GM19238 (cell line): ENCODE data around the gene TAF13.
A peak's percentile ranks its signal among the peaks of the same experiment; 100 is the strongest.

Experiments
- DNase-seq: peaks from one replicate; pipeline ENCODE4 v3.0.0; 2011; ENCODE audit warnings: low spot score; ENCODE audit not compliant: insufficient read length

The TAF13 gene, protein sequence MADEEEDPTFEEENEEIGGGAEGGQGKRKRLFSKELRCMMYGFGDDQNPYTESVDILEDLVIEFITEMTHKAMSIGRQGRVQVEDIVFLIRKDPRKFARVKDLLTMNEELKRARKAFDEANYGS

DNA sequence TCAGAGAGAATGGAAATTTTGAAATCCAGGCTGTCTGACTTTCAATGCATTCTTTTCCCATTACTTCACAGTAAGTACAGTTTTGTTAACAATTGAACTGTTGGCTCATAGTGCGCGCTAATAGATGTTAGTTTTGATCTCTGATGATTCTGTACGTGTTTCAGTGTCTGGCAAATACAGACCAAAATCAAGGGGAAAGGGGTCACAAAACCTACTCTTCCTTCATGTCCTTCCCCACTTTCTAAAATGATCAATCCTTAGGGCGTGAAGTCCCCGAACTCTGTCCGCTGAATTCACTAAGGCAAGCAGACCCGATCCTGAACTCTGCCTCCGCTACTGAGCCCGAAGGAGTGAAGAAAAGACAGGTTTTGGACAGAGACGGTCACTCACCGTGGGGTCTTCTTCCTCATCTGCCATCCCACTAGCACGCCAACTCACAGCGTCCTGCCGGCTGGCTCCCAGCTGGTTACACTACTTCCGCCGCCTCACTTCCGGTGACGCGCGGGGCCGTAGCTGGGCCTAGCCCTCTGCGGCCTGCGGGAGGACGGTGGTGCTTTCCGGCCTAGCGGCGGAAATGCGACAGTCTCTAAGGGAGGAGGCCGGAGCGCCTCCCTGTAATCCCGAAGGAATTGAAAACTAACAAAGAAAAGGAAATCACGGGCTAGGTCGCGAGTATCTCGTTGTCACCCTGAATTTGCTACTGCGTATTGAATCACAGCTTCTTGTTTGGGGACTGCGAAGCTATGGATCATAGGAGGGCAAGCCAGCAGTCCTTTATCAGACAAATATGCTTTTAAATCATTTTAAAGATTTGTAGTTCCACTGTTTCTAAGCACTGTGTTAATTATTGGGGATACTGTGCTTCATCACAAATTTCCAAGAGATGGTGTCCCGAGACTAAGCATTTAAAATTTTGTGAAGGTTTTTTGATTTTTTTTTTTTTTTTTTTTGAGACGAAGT lies at the start of gene TAF13:
Gene TAF13 (minus strand): TSS at position 473 of the 960 bp plus-strand sequence. CDS start 56 bp downstream, at position 417.
- peak; percentile 93 for DNase-seq

DNA sequence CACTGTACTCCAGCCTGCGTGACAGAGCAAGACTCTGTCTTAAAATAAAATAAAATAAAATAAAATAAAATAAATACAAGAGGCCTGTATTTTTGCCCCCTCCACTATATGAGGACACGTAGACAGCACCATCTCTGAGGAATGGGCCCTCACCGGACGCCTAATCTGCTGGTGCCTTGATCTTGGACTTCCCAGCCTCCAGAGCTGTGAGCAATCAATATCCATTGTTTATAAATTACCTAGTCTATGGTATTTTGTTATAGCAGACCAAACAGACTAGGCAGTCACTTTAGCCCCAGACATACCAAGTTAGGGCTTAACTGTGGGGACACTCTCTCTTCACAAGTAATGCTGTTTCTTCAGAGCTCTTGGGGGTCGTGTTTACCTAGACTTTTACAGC lies 44.6 kb upstream of the TAF13 start:
- DNase-seq = no peak

DNA sequence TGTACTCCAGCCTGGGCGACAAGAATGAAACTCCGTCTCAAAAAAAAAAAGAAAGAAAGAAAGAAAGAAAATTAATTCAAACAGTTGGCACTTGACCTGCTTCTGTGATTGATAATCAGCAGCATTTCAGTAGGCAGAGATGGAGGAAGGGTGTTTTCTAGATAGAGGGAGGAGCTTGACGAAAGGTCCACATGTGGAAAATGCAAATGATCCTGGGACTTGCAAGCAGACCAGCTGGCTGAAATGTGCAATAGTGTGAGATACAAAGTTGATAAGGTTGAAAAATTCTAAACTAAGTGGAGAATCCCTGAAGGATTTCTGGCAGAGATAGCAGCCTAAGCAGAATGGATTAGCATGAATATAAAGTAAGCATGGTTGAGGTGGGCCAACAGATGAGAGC lies 42.3 kb upstream of the TAF13 start:
- DNase-seq = no peak

DNA sequence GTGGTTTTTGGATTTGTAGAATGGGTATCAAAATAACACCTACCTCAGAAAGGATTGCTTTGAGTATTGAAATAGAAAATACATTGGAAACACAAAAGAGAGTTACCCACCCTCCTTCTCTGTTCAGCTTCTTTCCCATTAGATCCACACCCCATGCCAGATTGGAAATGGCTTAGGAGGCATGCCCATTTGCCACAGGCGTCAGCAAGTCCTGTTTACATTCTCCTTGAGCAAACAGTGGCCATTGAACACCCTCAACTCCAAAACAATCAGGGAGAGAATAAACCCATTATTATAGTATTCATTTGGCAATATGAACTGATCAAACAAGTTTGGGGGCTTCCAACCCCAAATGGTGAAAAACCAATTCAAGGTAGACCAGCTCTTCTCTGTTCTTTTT lies 40.5 kb upstream of the TAF13 start:
- no peak for DNase-seq

DNA sequence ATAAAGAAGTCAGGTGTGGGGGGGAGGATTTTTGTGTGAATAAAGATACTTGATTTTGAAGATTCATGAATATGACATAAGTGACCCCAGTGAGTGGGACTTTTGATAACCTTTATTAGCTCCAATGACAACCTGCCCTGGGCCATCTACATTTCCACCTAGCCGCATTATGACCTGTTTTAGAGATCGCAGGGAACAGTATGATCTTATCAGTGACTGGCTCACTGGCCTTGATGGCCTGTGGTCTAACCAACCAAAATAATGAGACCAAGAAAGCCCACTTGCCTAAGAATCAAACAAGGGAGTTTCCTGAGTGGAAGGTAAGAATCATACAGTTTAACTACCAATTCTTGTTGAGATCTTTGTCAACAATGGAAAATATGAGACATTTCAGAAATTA lies 39.9 kb upstream of the TAF13 start:
- no peak for DNase-seq

DNA sequence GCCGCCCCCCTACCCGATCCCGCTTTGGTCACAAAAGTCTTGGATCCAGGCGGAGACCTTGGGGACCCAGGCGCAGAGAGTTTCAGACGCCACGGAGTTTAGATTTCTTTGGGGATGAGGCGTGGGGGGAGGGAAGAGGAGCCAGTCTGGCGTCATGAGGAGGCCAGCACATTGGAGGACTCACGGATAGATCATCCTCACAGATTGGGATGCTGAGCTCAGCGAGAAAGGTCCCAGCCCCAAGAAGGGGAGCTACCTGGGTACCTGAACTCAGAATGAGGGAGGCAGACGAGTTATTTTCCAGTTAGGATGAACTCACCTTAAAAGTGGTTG lies 38.5 kb upstream of the TAF13 start:
- DNase-seq = no peak

DNA sequence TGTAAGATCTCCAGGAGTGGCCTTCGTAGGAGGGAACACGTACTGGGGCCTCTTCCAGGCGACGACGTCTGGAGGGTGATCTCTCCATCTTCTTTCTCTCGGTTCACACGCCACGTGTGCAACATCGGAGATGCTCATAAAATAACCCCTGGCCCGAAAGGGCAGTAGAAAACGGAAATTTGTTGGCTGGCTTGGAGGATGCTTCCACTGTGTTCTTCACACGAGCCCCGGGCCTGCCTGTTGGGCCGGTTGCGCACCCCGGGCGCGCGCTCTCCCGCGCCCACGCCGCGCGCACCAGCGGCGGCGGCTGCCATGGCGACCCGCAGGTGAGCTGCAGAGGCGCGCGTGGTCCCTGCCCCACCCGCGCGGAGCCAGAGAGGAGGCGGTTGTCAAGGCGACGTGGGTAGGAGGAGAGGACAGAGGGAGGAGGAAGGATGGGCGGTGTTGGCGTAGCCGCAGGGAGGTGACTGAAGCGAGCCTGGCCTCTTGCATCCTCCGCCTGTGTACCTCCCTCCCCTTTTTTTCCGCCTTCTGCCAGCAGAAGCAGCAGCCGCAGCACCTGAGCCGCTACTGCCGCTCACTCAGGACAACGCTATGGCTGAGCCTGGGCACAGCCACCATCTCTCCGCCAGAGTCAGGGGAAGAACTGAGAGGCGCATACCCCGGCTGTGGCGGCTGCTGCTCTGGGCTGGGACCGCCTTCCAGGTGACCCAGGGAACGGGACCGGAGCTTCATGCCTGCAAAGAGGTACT lies 38.0 kb upstream of the TAF13 start, which contains the start of gene ELAPOR1:
Gene ELAPOR1 (plus strand): TSS at position 526 of the 752 bp plus-strand sequence. CDS start 69 bp downstream, at position 595.
- peak; percentile 42 for DNase-seq

DNA sequence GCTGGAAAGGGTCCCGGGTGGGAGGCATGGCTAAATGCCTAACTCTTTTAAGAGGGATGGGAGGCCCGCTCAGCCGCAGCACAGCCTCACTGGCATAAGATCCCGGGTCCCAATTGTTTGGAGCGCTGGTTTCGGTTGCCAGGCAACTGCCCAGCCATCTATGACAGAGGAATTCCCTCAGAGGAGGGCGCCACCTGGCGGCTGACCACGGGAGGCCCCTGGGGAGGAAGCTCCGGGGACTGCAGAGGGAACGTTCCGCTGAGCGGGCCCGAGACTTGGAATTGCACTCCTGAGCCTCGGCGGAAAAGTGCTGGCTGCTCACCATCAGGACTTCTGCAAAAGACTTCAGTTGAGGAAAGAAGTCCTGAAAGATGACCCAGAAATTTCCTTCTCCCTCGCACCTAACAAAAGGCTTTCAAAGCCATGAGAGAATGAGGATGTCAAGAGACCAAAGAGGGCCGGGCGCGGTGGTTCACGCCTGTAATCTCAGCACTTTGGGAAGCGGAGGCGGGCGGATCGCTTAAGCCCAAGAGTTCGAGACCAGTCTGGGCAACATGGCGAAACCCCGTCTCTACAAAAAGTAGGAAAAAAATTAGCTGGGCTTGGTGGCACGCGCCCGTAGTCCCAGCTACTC lies 37.0 kb upstream of the TAF13 start:
- peak; percentile 64 for DNase-seq

DNA sequence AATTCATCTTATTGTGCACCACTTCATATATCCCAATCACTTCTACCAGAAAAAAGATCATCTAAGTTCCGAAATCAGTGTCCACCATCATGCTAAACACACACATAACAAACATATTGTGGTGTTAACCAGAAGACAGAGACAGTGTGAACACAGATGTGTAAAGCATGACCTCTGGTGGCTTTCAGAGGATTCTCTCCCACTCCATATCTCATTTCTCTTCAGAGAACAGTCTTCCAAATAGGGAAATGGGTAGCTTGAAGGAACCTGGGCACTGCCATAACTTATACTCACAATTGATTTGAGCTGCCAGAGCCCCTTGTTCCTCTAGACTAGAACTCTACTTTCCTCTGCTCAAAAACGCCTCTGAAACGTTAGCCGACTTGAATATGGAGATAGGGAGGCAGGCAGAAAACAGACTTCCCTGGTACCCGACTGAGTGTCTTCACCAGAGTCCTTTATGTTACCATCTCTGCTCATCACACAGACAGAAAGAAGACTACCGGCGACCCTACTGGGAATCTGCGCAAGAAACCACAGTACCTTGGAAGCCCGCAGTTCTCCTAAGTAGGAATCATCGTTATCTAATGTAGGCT lies 36.4 kb upstream of the TAF13 start:
- DNase-seq = no peak

DNA sequence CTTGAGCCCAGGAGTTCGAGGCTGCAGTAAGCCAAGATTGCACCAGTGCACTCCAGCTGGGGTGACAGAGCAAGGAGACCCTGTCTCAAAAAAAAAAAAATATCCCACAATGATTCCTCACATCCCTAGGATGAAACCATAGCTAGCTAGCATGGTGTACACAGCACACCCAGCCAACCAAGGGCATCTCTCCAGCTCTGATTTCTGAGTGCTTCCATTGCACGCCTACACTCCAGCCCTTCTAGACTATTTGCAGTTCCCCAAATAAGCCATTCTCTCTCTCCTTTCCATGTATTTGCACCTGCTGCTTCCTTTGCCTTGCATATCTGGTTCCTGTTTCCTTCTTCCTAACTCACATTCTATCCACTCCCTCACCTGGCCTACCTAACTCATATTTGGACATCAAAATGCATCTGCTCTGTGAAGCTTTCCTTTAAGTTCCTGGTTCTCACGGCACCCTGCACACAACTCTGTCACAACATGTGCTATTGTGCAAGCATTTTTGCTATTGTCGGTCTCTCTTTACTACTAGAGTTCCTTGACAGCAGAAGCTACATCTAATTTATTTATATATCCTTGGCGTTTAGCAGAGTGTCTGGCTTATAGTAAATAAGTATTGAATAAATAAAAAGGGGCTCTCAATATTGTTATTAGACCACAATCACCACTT lies 35.7 kb upstream of the TAF13 start:
- DNase-seq = no peak

DNA sequence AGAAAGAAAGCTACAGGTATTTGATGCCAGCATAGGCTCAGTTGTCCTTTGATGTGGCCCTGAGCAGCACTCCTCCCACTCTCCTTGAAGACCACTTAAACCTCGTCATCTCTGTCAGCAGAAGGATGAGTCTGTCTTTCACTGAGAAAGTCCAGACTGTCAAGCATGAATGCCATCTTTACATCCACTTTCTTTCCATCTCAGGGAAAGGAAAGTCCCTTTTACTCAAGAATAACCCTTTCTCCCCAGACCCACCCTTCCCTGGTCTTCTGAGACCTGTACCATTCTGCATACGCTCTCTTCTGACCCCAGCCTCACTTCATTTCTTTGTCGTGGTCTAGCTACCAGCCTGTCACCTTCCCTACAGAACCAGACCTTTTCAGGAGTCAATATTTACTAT lies 34.1 kb upstream of the TAF13 start:
- no peak for DNase-seq

DNA sequence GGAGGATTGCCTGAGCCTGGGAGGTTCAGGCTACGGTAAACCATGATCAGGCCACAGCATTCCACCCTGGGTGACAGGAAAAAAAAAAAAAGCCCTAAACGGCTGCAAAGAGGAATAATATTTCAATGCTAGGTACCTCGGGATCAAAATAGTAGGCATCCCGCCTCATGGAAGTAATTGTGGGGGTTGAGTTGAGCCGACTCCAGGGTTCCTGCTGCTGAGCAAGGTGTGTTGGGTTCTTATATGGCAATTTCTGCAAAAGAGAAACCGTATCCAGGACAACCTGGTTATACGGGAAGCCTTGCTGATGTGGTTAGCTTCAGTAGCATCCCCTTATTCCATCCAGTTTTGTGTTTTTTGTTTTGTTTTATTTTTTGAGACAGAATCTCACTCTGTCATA lies 32.0 kb upstream of the TAF13 start:
- DNase-seq = no peak

DNA sequence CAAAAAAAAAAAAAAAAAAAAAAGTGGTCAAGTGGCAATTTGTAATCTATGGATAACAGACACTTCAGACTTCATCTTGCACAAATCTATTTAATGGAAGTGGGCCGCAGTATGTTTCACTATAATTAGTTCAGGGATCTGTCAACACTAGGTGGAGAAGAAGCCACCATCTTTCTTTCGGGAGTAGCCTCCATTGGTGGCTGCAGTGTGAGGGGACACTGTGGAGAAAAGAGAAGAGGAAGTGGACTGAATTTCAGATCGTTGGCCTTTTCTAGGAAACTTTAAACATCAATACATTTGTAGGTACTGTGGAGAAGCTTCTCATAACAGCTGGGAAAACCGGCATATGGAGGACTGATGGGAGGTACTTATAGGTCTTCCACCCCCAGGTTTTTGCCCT lies 30.1 kb upstream of the TAF13 start:
- DNase-seq = no peak

DNA sequence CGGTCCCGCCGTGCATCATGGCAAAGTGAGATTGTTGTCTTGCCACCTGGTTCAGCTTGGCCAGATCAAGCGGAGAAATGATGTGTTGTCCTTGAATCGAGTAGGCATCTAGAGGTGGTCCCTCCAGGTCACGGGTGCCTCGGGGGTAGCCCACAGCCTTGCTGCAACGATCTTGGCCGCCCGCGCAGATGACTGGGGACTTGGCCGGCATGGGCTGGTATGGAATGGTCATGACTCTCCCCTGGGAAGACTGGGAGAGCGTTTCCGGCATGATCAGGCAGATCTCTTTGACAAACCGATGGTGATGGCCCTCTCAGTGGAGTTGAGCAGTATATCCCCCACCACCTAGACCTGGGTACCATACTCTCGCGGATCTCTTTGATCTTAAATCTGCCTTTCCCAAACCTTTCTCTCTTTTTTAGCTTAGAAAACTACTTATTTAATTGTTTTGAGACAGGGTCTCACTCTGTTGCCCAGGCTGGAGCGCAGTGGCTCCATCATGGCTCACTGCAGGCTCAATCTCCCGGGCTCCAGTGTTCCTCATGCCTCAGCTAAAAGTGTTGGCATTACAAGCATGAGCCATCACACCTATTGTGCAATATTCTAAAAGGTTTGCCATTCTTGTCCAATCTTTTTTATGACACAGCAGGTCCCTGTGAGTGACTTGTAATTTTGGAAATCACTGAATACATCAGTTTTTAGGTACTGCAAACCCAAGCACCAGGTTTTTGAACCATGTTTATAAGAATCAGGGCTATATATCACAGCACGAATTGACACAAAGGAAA lies 28.8 kb upstream of the TAF13 start:
- DNase-seq = no peak

DNA sequence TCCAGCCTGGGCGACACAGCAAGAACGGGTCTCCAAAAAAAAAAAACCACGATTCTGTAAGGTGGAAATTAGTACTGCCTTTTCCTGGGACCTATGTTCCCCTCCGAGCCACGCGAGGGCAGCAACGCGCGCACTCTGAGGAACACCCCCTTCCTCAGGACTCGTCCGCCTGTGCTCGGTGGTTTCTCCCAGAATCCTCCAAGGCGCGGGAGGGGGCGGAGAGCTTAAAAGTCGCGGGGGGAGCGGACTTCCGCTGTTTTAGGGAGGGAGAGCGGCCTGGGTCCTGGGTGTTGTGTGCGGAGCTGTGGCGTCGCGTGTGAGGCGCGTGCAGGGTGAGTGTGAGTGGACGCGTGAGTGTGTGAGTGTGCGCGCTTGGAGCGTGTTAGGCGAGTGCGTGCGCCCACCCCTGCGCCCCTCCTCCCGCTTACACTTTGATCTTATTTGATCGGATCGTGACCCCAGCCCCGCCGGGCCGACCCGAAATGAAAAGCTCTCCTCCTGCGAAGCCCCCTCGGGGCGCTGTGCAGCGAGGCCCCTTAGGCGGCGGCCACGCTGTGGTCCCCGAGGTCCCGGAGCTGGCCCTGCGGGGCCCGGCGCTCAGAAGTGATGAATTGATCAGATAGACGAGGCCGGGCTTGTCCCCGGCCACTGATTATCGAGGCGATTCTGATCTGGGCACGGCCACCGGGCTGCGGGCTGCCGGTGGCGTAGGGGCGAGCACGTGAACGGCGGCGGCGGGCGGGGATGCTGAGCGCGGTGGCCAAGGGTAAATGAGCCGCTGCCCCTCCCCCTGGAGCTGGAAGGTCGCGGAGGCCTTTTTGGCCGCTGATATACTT lies 24.4 kb upstream of the TAF13 start:
- peak; percentile 90 for DNase-seq

DNA sequence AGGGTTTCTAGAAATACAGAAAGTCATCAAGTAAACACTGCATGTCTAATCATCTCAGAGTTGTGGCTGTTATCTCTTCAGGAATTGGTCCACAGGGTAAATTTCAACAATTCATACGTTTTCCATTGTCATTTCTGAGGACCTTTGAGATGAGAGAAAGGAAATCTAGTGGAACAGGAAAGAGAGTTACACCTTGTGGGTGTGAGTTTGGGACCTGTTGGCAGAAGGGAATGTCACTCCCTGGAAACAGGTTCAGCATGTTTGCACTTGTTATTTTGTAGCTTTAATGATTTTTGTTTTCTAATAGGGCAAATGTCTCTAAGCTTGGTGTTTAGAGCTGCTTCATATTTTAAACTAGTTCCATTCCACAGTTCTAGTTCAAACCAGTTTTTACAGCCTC lies 20.3 kb upstream of the TAF13 start:
- no peak for DNase-seq

DNA sequence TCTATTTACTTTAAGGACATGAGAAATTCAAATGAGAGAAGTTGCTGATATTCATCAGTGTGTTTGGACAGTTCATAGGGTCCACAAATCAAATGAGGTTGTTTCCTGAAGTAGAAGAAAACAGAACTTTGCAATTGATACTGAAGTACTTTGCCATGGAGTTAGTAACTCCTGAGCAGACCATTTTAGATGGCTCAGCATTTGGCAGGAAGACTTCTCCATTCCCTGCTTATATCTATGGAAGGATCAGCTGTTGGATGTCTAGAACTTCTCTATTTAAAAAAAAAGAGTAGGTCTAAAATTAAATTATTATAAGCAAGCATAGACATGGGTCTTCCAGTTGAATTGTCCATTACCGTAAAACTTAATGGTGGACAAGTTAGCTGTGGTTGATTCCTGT lies 19.8 kb upstream of the TAF13 start:
- DNase-seq = no peak

DNA sequence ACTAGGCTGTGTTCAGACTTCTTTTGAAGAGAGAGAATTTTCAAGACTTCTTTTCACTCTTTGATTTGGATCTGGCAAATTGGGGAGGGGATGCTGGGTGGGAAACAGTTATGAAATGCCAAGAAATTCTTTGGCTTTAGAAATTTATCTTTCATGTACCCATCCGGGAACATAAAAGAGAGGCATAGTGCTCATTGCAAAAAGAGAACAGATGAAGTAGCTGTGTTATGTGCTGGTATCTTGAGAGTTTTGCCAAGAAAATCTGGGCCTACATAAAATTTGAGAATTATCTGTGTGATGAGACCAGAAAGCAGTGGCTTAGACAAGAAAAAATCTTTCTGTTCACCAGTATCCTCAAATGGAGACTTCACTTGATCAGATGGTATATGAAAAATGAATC lies 19.1 kb upstream of the TAF13 start:
- no peak for DNase-seq

DNA sequence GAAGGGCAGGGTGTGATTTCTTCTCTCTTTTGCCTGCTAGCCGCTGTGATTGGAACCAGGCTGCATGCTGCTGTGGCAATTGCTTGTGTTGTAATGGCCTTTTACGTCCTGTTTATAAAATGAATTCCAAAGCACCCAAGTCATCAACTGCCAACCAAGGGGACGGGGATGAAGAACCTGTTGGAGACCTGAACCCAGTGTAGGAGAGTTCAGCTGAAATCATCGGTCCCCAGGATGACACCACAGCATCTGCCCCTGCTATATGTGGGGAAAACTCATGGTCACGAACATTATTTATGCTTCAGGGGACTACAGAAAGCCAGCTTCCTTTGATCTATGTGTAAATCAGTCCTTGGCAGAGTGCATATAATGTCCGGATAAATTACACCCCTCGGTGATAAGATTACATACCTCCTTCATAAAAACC lies 18.6 kb upstream of the TAF13 start:
- DNase-seq = no peak
